Daoy (cell line): ENCODE data around the gene GPR83. TPM values are rescaled to one million over a fixed set of nuclear protein-coding genes. Genes with fewer than 3 reads are reported as not detected.
"Not testable (repeated sequence)": the region's sequence is repeated elsewhere in the genome, so short reads cannot be mapped to it uniquely, and the experiment has no call there.

ENCODE experiments used
- DNase-seq: peaks from one replicate; pipeline ENCODE4 v3.0.0-alpha.2; 2015; ENCODE audit warnings: low read depth
- total RNA-seq: library from RNA; depleted of rRNA; stranded (reverse); fragments of >200 nt; shearing (Covaris generic); gene quantifications from 2 replicates; pipeline ENCODE4 v1.2.3, GENCODE V29; 2014; rRNA removed

GPR83 gene
- not detected in 2 replicates for total RNA-seq

DNA sequence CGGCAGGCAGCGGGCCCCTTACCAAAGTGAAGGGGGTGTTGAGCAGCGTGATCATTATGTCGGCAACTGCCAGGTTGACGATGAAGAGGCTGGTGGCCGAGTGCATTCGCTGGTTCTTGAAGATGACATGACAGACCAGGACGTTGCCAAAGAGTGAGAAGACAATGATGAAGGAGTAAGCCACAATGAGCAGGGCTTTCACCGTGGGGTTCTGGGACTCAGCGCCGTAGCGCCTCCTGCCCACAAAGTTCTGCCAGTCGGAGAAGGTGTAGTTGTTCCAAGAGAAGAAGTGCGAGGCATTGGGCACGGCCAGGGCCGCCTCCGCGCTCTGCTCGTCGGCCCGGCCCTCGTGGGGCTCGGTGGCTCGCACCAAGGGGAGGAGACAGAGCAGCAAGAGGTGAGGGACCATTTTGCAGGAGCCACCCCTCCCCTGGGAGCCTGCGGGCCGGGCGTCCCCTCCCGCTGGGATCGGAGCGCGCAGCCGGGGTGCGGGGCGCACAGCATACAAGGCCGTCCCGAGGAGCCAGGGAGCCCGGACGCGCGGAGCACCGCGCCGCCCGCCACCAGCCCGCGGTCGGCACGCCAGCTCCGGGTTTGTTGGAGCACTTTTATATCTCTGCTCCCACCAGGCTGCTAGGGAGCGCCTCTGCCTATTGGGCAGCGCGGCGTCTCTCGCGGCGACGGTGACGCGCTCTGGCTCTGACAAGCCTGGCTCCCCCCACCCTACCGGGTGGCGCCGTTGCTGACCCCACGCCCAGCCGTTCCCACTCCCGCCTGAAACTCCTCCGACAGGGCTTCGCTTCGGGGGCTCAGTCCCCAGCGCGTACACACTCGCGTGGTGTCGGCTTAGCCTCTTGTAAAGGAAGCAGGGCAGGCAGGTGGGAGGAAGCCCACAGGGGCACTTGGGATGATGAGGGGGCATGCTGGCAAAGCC is at the start of gene GPR83:
Gene GPR83, minus strand, starts transcription at position 581 of the 934 bp plus-strand sequence. Its CDS starts 172 bp downstream, at position 409.
- DNase-seq: no peak

DNA sequence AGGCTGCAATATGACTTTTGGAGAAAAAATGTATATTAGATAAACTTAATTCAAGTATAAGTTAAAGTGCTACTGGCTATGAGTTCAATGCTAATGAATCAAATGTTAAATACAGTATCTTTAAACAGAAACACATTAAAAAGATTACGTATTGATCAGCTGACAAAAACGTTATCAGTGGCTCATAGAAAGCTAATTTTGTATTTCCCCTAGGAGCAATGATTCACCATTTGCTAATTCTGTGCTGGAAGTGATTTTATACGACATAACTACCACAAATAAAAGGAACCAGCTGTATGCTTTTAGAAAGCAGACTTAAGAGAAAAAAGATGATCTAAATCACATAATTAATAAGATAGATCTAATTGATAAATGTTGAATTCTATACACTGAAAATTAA is 48.8 kb upstream of the GPR83 start:
- no peak for DNase-seq

GRCh38 chr11:94449437-94449836 is 48.2 kb upstream of the GPR83 start:
- DNase-seq: peak; percentile 15

GRCh38 chr11:94449029-94449428 is 47.8 kb upstream of the GPR83 start:
- no peak for DNase-seq

- DNase-seq: no peak
These were observed 45.9 kb upstream of the GPR83 start for GRCh38 chr11:94447149-94447548.

DNA sequence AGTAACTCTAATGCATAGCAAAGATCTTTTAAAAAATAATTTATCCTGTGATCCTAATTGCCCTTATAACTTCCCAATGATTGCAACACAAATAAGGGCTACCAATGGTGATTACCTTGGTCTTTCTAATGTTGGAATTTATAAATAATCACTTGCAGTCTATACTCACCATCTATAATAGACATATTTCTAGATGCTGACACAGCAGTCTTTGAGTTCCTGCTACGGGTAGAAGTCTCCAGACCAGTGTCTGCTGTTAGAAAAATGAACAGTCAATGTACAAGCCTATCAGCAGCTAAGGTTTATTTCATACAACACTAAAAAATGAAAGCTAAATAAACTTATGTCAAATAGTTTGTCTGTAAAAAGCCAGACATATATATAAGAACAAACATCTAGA is 44.4 kb upstream of the GPR83 start:
- DNase-seq: no peak

GRCh38 chr11:94433049-94433448 is 31.8 kb upstream of the GPR83 start:
- no peak for DNase-seq

GRCh38 chr11:94424662-94425061 is 23.4 kb upstream of the GPR83 start:
- no peak for DNase-seq

GRCh38 chr11:94424011-94424410 is 22.8 kb upstream of the GPR83 start:
- DNase-seq: no peak

- no peak for DNase-seq
These were observed 22.3 kb upstream of the GPR83 start for GRCh38 chr11:94423507-94423906.

- no peak for DNase-seq
These were observed 17.0 kb upstream of the GPR83 start for GRCh38 chr11:94418123-94418765.

GRCh38 chr11:94417386-94417987 is 16.3 kb upstream of the GPR83 start:
- no peak for DNase-seq

DNA sequence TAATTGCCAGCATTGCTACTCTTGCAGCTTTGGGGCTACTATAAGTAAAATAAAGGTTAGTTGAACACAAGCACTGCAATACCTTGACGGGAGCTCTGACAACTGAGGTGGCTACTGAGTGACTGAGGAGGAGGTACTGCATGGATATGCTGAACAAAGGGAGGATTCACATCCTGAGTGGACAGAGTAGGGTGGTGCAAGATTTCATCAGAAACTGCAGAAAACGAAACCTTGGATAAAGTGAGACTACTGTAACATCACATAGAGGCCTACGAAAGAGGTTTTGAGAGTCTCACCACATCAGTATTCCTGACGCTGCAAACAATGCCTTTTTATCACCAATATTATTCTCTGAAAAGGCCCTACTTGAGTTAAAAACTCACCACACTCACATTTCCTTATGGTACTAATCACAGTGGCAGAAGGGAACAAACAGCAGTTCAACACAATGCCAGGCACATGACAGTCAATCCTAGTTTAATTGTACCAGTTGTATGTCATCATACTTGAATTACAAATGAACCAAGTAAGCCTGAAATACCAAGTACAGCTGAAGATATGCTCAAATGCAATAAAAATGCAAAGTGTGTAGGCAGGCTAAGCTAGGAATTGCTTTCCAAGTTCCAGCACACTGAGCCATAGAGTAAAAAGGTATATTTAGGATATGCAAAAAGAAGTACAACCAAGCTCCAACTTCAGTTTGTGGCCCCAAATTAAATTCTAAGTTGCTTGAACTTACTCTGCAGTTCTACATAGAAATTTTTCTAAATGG is 4.0 kb upstream of the GPR83 start:
- no peak for DNase-seq

DNA sequence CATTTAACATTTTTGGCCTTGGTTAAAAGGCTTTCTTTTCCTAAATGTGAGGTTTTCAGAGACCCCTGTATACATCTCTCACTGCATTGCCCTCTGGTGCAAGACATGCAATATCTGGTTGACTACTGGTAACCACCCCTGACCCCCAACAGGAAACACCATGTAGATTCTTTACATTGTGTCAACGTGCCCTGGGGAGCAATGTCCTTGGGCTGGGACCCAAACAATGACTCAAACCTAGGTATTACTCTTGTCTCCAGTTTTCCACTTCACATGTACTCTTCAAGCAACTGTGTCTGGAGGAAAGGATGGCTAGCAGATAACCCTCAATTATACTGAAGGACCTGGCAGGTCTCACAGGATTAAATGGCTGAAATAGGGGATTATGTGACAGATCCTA is 1.1 kb upstream of the GPR83 start:
- no peak for DNase-seq

DNA sequence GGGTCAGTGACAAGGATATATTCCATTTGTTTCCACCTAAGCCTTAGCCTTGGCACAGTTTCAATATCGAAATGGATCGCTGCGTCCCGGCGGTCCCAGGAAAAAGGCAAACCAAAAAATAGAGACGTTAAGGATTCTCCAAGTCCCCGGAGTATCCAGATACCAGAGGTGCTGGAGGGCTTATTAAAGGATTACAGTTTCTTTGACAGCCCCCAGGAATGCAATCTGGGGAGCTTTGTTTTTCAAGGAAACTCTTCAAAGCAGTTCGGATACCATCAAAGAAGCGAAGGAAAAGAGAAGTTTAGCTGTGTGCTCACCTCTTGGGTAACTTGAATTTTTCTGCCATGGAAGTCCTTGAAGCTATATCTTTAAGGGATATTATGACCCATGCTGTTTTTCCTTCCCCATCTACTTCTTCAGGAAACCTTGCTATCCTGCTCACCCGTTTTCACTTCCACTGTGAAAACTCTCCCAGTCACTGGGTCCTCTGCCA is 600 bp upstream of the GPR83 start:
- no peak for DNase-seq

- DNase-seq: no peak
These were observed 771 bp downstream of the GPR83 start for GRCh38 chr11:94400457-94400838.

DNA sequence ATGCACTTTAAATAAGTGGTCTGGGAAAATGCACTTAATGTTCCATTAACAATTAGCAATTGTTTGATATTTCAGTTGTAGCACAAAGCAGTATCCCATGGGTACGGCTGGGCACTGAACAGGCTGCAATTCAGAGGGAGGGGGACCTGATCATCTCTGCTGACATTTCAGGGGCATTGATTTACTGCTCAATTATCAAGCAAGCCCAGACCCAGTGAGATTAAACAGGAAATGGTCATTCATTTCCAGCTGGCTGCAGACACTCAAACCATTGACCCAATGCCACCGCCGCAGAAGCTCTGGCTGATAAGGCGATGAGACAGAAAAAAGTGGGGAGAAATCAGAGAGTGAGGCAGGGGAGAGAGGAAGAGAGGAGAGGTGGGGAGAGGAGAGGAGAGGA is 1.2 kb downstream of the GPR83 start:
- no peak for DNase-seq

DNA sequence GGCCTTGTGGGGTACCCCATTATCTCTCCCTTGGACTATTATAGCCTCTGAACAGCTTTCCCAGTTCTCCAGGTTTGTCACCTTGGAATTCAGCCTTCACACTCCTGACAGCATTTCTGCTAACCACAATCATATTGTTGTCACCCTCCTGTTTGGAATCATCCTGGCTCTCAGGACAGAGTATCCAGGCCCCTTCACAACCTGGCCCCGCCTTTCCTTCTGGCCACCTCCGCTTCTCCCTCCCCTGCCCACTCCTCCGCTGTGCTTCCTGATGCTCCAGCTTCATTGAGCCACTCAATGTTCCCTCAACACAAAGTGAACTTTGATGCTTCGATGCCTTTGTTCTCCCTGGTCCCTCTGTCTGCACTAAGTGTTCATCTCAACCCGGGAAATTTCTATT is 3.1 kb downstream of the GPR83 start:
- no peak for DNase-seq

- DNase-seq: no peak
These were observed 4.9 kb downstream of the GPR83 start for GRCh38 chr11:94396282-94396681.

- DNase-seq: not testable (repeated sequence)
These were observed 9.3 kb downstream of the GPR83 start for GRCh38 chr11:94391937-94392336.

GRCh38 chr11:94379613-94380012 is 21.6 kb downstream of the GPR83 start:
- DNase-seq: no peak

GRCh38 chr11:94376841-94377240 is 24.4 kb downstream of the GPR83 start:
- no peak for DNase-seq
